ENCODE results near the gene SETD7. TPM values are rescaled to one million over a fixed set of nuclear protein-coding genes. Genes with fewer than 3 reads are reported as not detected.

The SETD7 gene
- polyA plus RNA-seq, 1 donor from 2014 or later, result 12.0 TPM

DNA sequence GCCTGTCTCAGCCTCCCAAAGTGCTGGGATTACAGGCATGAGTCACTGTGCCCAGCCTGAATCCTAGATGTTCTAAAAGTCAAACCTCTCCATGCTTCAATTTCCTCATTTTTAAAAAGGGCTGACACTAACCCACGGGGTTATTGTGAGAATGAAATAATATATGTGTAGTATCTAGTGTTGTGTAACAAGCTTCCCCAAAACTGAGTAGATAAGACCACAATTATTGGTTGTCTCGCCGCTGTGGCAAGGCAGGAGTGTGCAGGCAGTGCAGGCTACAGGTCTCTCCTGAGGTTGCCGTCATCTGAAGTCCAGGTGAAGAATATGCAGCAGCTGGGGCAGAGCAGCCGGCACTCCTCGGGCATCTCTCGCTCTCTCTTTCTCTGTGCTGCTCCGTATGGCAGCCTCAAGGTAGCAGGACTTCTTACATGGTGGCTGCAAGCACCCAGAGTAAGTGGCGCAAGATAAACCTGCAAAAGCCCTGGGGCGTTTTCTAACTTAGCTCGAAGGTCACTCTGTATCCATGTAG is 71.2 kb downstream of the SETD7 start:
- no peaks in the 10 kb centered on the region for H3K27me3 ChIP-seq (ENCODE audit: insufficient read depth, low read depth, low read length)
- no peak for TF ChIP-seq RAD21 (conservative IDR thresholded peaks at IDR 0.05)
- TF ChIP-seq, protein P1, sequence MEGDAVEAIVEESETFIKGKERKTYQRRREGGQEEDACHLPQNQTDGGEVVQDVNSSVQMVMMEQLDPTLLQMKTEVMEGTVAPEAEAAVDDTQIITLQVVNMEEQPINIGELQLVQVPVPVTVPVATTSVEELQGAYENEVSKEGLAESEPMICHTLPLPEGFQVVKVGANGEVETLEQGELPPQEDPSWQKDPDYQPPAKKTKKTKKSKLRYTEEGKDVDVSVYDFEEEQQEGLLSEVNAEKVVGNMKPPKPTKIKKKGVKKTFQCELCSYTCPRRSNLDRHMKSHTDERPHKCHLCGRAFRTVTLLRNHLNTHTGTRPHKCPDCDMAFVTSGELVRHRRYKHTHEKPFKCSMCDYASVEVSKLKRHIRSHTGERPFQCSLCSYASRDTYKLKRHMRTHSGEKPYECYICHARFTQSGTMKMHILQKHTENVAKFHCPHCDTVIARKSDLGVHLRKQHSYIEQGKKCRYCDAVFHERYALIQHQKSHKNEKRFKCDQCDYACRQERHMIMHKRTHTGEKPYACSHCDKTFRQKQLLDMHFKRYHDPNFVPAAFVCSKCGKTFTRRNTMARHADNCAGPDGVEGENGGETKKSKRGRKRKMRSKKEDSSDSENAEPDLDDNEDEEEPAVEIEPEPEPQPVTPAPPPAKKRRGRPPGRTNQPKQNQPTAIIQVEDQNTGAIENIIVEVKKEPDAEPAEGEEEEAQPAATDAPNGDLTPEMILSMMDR (IDR thresholded peaks at IDR 0.05; ENCODE audit: poor library complexity, severe bottlenecking), result no peak
- no peak for TF ChIP-seq POLR2AphosphoS5 (IDR thresholded peaks at IDR 0.05)
- TF ChIP-seq, protein P2, sequence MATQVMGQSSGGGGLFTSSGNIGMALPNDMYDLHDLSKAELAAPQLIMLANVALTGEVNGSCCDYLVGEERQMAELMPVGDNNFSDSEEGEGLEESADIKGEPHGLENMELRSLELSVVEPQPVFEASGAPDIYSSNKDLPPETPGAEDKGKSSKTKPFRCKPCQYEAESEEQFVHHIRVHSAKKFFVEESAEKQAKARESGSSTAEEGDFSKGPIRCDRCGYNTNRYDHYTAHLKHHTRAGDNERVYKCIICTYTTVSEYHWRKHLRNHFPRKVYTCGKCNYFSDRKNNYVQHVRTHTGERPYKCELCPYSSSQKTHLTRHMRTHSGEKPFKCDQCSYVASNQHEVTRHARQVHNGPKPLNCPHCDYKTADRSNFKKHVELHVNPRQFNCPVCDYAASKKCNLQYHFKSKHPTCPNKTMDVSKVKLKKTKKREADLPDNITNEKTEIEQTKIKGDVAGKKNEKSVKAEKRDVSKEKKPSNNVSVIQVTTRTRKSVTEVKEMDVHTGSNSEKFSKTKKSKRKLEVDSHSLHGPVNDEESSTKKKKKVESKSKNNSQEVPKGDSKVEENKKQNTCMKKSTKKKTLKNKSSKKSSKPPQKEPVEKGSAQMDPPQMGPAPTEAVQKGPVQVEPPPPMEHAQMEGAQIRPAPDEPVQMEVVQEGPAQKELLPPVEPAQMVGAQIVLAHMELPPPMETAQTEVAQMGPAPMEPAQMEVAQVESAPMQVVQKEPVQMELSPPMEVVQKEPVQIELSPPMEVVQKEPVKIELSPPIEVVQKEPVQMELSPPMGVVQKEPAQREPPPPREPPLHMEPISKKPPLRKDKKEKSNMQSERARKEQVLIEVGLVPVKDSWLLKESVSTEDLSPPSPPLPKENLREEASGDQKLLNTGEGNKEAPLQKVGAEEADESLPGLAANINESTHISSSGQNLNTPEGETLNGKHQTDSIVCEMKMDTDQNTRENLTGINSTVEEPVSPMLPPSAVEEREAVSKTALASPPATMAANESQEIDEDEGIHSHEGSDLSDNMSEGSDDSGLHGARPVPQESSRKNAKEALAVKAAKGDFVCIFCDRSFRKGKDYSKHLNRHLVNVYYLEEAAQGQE (IDR thresholded peaks at IDR 0.05; ENCODE audit: borderline replicate concordance), result no peak
- no peak for TF ChIP-seq MXI1 (conservative IDR thresholded peaks at IDR 0.05; ENCODE audit: poor library complexity, severe bottlenecking)
- no peak for TF ChIP-seq TAF1 (IDR thresholded peaks at IDR 0.05; ENCODE audit: low read depth)
- TF ChIP-seq EP300 (conservative IDR thresholded peaks at IDR 0.05; ENCODE audit: poor library complexity, severe bottlenecking), result no peak
- TF ChIP-seq SMC3 (conservative IDR thresholded peaks at IDR 0.05; ENCODE audit: poor library complexity), result no peak
- TF ChIP-seq EZH2 (IDR thresholded peaks at IDR 0.05; ENCODE audit: borderline replicate concordance, insufficient read depth, low read length, poor library complexity, severe bottlenecking), result no peak
- H3F3A ChIP-seq (ENCODE audit: insufficient read depth, low read length, poor library complexity, severe bottlenecking), result no peaks in the 10 kb centered on the region
- no peak overlapping the region for H3K27ac ChIP-seq (ENCODE audit: low read length)
- H3K9me2 ChIP-seq (ENCODE audit: insufficient read depth, low read length), result no peaks in the 10 kb centered on the region
- H3K9me3 ChIP-seq (ENCODE audit: low read length), result no peaks in the 10 kb centered on the region
- H3K9ac ChIP-seq (ENCODE audit: low read length), result no peak overlapping the region
- H2AFZ ChIP-seq (ENCODE audit: low read depth, low read length), result no peak overlapping the region
- no peaks in the 10 kb centered on the region for H3K79me2 ChIP-seq (replicated peaks; ENCODE audit: insufficient read depth, low read length)
- no peak overlapping the region for H3K4me2 ChIP-seq (ENCODE audit: low read length)
- H3K4me3 ChIP-seq (ENCODE audit: low read length), result no peak overlapping the region
- no peaks in the 10 kb centered on the region for H4K20me1 ChIP-seq (ENCODE audit: insufficient read depth)
- H3K36me3 ChIP-seq (ENCODE audit: insufficient read depth, low read length), result no peaks in the 10 kb centered on the region

DNA sequence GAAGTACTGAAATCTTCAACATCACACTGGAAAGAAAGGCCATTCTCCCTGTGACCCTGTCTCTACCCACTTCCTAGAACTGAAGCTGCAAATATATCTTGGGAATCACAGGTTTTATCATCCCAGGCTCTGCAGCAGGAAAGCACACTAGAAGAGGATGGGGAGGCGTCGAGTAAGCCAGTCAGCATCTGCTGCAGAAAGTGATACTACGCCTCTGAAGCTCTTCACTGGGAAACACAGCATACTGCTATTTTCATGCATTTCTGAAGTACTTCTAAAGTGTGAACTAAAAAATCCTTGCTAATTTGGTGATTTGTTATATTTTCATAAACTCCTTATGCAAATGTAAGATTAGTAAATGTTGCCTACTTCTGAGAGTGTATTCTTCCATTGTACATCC is 73.0 kb downstream of the SETD7 start:
- no peak overlapping the region for H3K4me2 ChIP-seq (ENCODE audit: low read length)
- H3K27me3 ChIP-seq (ENCODE audit: insufficient read depth, low read depth, low read length), result no peaks in the 10 kb centered on the region
- no peaks in the 10 kb centered on the region for H3F3A ChIP-seq (ENCODE audit: insufficient read depth, low read length, poor library complexity, severe bottlenecking)
- H3K36me3 ChIP-seq (ENCODE audit: insufficient read depth, low read length), result no peaks in the 10 kb centered on the region
- no peak overlapping the region for H3K9ac ChIP-seq (ENCODE audit: low read length)
- no peak for TF ChIP-seq TAF1 (IDR thresholded peaks at IDR 0.05; ENCODE audit: low read depth)
- TF ChIP-seq EZH2 (IDR thresholded peaks at IDR 0.05; ENCODE audit: borderline replicate concordance, insufficient read depth, low read length, poor library complexity, severe bottlenecking), result no peak
- no peak for TF ChIP-seq EP300 (conservative IDR thresholded peaks at IDR 0.05; ENCODE audit: poor library complexity, severe bottlenecking)
- no peaks in the 10 kb centered on the region for H4K20me1 ChIP-seq (ENCODE audit: insufficient read depth)
- no peaks in the 10 kb centered on the region for H3K79me2 ChIP-seq (replicated peaks; ENCODE audit: insufficient read depth, low read length)
- H2AFZ ChIP-seq (ENCODE audit: low read depth, low read length), result no peak overlapping the region
- H3K9me2 ChIP-seq (ENCODE audit: insufficient read depth, low read length), result no peaks in the 10 kb centered on the region
- no peak overlapping the region for H3K4me3 ChIP-seq (ENCODE audit: low read length)
- H3K27ac ChIP-seq (ENCODE audit: low read length), result no peak overlapping the region
- no peaks in the 10 kb centered on the region for H3K9me3 ChIP-seq (ENCODE audit: low read length)
